Measurements from ENCODE around the gene GIPR.

DNA sequence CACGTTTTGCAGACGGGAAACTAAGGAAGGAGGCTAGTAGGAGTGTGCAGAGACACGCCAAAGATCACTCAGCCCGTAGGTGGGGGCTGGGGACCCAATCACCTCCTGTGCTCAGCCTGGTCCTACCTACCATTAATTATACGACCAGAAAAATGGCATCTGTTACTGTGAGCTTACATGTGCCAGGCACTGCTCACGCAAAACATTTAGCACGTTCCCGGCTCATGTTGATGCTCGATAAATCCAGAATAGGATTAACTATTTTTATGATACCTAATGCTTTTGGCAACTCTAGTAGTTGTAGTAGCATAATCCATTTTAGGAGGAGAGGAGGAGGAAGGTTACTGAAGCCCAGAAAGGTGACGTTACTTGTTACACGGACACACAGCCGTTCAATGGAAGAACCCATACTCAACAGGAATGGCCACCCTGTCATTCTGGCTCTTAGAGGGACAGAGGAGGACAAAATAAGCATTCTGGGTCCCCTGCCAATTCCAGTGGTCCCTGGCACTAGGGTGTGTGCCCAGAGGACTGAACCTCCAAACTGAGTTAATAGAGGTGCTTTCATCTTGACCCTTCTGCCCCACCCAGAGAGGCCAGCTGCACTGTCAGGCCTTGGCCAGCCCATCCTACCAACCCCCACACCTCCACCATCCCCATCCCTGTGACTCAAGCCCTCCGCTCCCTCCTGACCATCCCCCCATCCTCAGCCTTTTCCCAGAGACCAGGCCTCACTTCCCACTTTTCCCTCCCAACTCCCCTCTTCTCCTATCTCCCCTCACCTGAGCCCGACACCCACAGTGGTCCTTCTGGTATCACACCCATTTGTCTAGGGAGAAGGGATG is 23.9 kb upstream of the GIPR start:
- no peak for TF ChIP-seq POLR2A (IDR thresholded peaks at IDR 0.05)
- TF ChIP-seq, protein P1, sequence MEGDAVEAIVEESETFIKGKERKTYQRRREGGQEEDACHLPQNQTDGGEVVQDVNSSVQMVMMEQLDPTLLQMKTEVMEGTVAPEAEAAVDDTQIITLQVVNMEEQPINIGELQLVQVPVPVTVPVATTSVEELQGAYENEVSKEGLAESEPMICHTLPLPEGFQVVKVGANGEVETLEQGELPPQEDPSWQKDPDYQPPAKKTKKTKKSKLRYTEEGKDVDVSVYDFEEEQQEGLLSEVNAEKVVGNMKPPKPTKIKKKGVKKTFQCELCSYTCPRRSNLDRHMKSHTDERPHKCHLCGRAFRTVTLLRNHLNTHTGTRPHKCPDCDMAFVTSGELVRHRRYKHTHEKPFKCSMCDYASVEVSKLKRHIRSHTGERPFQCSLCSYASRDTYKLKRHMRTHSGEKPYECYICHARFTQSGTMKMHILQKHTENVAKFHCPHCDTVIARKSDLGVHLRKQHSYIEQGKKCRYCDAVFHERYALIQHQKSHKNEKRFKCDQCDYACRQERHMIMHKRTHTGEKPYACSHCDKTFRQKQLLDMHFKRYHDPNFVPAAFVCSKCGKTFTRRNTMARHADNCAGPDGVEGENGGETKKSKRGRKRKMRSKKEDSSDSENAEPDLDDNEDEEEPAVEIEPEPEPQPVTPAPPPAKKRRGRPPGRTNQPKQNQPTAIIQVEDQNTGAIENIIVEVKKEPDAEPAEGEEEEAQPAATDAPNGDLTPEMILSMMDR (IDR thresholded peaks at IDR 0.05 in 8 of 11, conservative IDR thresholded peaks at IDR 0.05 in 3 of 11), result no peak
